ENCODE measurements around the gene DENND2A. TPM values are rescaled to one million over a fixed set of nuclear protein-coding genes. Genes with fewer than 3 reads are reported as not detected.

The DENND2A gene
- polyA plus RNA-seq, 3 donors: not detected

- Histone ChIP-seq H3K27me3 (ENCODE audit: control insufficient read depth in 2 of 2, insufficient read depth in 2 of 2, low read length in 2 of 2) (peaks cover 31 to 56% of the 10 kb centered on the region in 2 donors), H3K4me1 (ENCODE audit: control insufficient read depth in 1 of 2, insufficient read depth in 2 of 2, low read length in 2 of 2) (peaks cover 15 to 27% of the 10 kb centered on the region in 2 donors), H3K4me3 (replicated peaks in 1 of 3; ENCODE audit: low read depth in 2 of 3, low read length in 3 of 3) (no peak overlapping the region), H4K20me1 (ENCODE audit: insufficient read depth, low read length) (no peaks in the 10 kb centered on the region), H3K4me2 (replicated peaks; ENCODE audit: extremely low read depth, low read length, poor library complexity, severe bottlenecking) (no peak overlapping the region), H3K36me3 (replicated peaks in 1 of 2; ENCODE audit: control insufficient read depth in 1 of 2, insufficient read depth in 2 of 2, low read length in 2 of 2) (no peaks in the 10 kb centered on the region), H3K9ac (ENCODE audit: insufficient read depth, low read length, poor library complexity, severe bottlenecking) (no peak overlapping the region), H3K27ac (ENCODE audit: low read depth in 1 of 2, low read length in 2 of 2) (no peak overlapping the region), H3K9me3 (replicated peaks in 1 of 2; ENCODE audit: control insufficient read depth in 1 of 2, insufficient read depth in 1 of 2, low read length in 2 of 2) (peaks cover 3 to 18% of the 10 kb centered on the region in 2 donors), H2AFZ (ENCODE audit: insufficient read depth, low read depth, low read length, poor library complexity, severe bottlenecking) (no peak overlapping the region), H3K79me2 (ENCODE audit: insufficient read depth, low read length) (no peaks in the 10 kb centered on the region)
- peaks cover 0 to 10% of the 10 kb centered on the region in 2 donors for H3K36me3 Mint-ChIP-seq
- H3K4me1 Mint-ChIP-seq: peaks cover 32% of the 10 kb centered on the region
- peak overlapping the region in 1 of 2 donors; percentile 60 for H3K4me3 Mint-ChIP-seq
- TF ChIP-seq CTCF (IDR thresholded peaks at IDR 0.05): no peak
- peaks cover 0 to 22% (median 11%) of the 10 kb centered on the region in 7 donors for H3K9me3 Mint-ChIP-seq
- WGBS (ENCODE audit: insufficient coverage): 100% methylated on average over 3 of the region's 5 CpGs
- DNase-seq: no peak
- H3K27me3 Mint-ChIP-seq (ENCODE audit: low read depth in 3 of 3): peaks cover 63% of the 10 kb centered on the region in 3 donors
- intact Hi-C loops (cut with micrococcal nuclease): no loop called here
- no peak overlapping the region for H3K27ac Mint-ChIP-seq
Observed at GRCh38 chr7:140643416-140643815, 2.8 kb upstream of the DENND2A start.

- no peaks in the 10 kb centered on the region for H3K79me2 ChIP-seq (ENCODE audit: insufficient read depth, low read length)
- peak overlapping the region; percentile 21 to 81 for H3K4me3 Mint-ChIP-seq
- H3K36me3 ChIP-seq (replicated peaks in 1 of 2; ENCODE audit: control insufficient read depth in 1 of 2, insufficient read depth in 2 of 2, low read length in 2 of 2): no peaks in the 10 kb centered on the region
- peaks cover 72 to 78% (median 73%) of the 10 kb centered on the region in 3 donors for H3K27me3 Mint-ChIP-seq (ENCODE audit: low read depth in 3 of 3)
- H3K27ac Mint-ChIP-seq: peak overlapping the region in 1 of 7 donors; percentile 7
- no peak for DNase-seq
- H3K4me1 ChIP-seq (ENCODE audit: control insufficient read depth in 1 of 2, insufficient read depth in 2 of 2, low read length in 2 of 2): peaks cover 15 to 27% of the 10 kb centered on the region in 2 donors
- no peak for TF ChIP-seq CTCF (IDR thresholded peaks at IDR 0.05)
- H3K27me3 ChIP-seq (ENCODE audit: control insufficient read depth in 2 of 2, insufficient read depth in 2 of 2, low read length in 2 of 2): peaks cover 33 to 67% of the 10 kb centered on the region in 2 donors
- intact Hi-C loops (cut with micrococcal nuclease): no loop called here
- H3K9ac ChIP-seq (ENCODE audit: insufficient read depth, low read length, poor library complexity, severe bottlenecking): no peak overlapping the region
- H3K4me1 Mint-ChIP-seq: peaks cover 28% of the 10 kb centered on the region
- peaks cover 3 to 18% of the 10 kb centered on the region in 2 donors for H3K9me3 ChIP-seq (replicated peaks in 1 of 2; ENCODE audit: control insufficient read depth in 1 of 2, insufficient read depth in 1 of 2, low read length in 2 of 2)
- H3K4me2 ChIP-seq (replicated peaks; ENCODE audit: extremely low read depth, low read length, poor library complexity, severe bottlenecking): peak overlapping the region; percentile 79
- 38% methylated on average over 11 of the region's 15 CpGs for WGBS (ENCODE audit: insufficient coverage)
- H3K36me3 Mint-ChIP-seq: peaks cover 0 to 10% of the 10 kb centered on the region in 2 donors
- no peak overlapping the region for H3K27ac ChIP-seq (ENCODE audit: low read depth in 1 of 2, low read length in 2 of 2)
- H3K9me3 Mint-ChIP-seq: peaks cover 0 to 22% (median 11%) of the 10 kb centered on the region in 7 donors
- H2AFZ ChIP-seq (ENCODE audit: insufficient read depth, low read depth, low read length, poor library complexity, severe bottlenecking): no peak overlapping the region
- H3K4me3 ChIP-seq (replicated peaks in 1 of 3; ENCODE audit: low read depth in 2 of 3, low read length in 3 of 3): no peak overlapping the region
- no peaks in the 10 kb centered on the region for H4K20me1 ChIP-seq (ENCODE audit: insufficient read depth, low read length)
Observed at GRCh38 chr7:140641524-140642195, 1.0 kb upstream of the DENND2A start.

Measured in CD14-positive monocyte (primary cell).